Ishikawa (cell line): ENCODE data around the gene ZNF433.

Source experiments
- CREB1 ChIP-seq: IDR thresholded peaks from 2 replicates; pipeline ENCODE4 v1.6.1; 2012; ENCODE audit warnings: low read depth
- EP300 ChIP-seq: IDR thresholded peaks from 2 replicates; pipeline ENCODE4 v1.6.1; 2012; ENCODE audit warnings: borderline replicate concordance
- MAX ChIP-seq: IDR thresholded peaks from 2 replicates; pipeline ENCODE4 v1.6.1; 2012
- NFIC ChIP-seq: IDR thresholded peaks from 2 replicates; pipeline ENCODE4 v1.6.1; 2012
- RAD21 ChIP-seq: IDR thresholded peaks from 2 replicates; pipeline ENCODE4 v1.6.1; 2012; ENCODE audit warnings: low read depth
- REST ChIP-seq: IDR thresholded peaks from 2 replicates; pipeline ENCODE4 v1.6.1; 2012; ENCODE audit warnings: low read depth, mild to moderate bottlenecking
- ZBTB7A ChIP-seq: IDR thresholded peaks from 2 replicates; pipeline ENCODE4 v1.6.1; 2012; ENCODE audit warnings: low read depth

GRCh38 chr19:12035220-12036172 is at the start of gene ZNF433:
- TF ChIP-seq MAX (peak; percentile 45; the same call in 1 of the 2 replicates), ZBTB7A (peak; percentile 46; the same call in 1 of the 2 replicates), RAD21 (no peak), CREB1 (no peak), REST (no peak), EP300 (no peak; the same call in 1 of the 2 replicates), NFIC (no peak)
